Parathyroid adenoma (tissue), 2 donors: ENCODE measurements around the gene CAMKK2.

Experiments used
- H2AFZ ChIP-seq: fragments of 300-600 bp; sonication (generic); one replicate; pipeline ENCODE4 v1.7.0; 2017; ENCODE audit warnings: antibody characterized with exemption, mild to moderate bottlenecking
- H3K27ac ChIP-seq: fragments of 300-600 bp; sonication (generic); one replicate; pipeline ENCODE4 v1.7.0; 2017
- H3K27me3 ChIP-seq: fragments of 300-600 bp; sonication (generic); one replicate; pipeline ENCODE4 v1.7.0; 2017; ENCODE audit warnings: low read length; ENCODE audit not compliant: control insufficient read depth, insufficient read depth
- H3K36me3 ChIP-seq: fragments of 300-600 bp; sonication (generic); one replicate; pipeline ENCODE4 v1.7.0; 2017; ENCODE audit warnings: low read length; ENCODE audit not compliant: control insufficient read depth, insufficient read depth
- H3K4me1 ChIP-seq: fragments of 300-600 bp; sonication (generic); one replicate; pipeline ENCODE4 v1.7.0; 2017; ENCODE audit warnings: control low read depth
- H3K4me2 ChIP-seq: fragments of 300-600 bp; sonication (generic); one replicate; pipeline ENCODE4 v1.7.0; 2017; ENCODE audit warnings: low read length
- H3K4me3 ChIP-seq: fragments of 300-600 bp; sonication (generic); one replicate; pipeline ENCODE4 v1.7.0; 2017; ENCODE audit warnings: low read depth, low read length
- H3K79me2 ChIP-seq: fragments of 300-600 bp; sonication (generic); one replicate; pipeline ENCODE4 v1.7.0; 2017; ENCODE audit warnings: control low read depth
- H3K9ac ChIP-seq: fragments of 300-600 bp; sonication (generic); one replicate; pipeline ENCODE4 v1.7.0; 2017; ENCODE audit warnings: mild to moderate bottlenecking
- H3K9me3 ChIP-seq: fragments of 300-600 bp; sonication (generic); one replicate; pipeline ENCODE4 v1.7.0; 2017; ENCODE audit warnings: low read length; ENCODE audit not compliant: control insufficient read depth
- CTCF ChIP-seq: fragments of 300-600 bp; sonication (generic); IDR thresholded peaks from one replicate; pipeline ENCODE4 v1.7.0; 2017; ENCODE audit warnings: antibody characterized with exemption, mild to moderate bottlenecking
- donor health status: primary hyperparathyroidism.

CAMKK2 gene

GRCh38 chr12:121274036-121274763, 22.3 kb downstream of the CAMKK2 start:
- Histone ChIP-seq H3K4me3 (no peak overlapping the region), H3K4me2 (no peak overlapping the region), H3K4me1 (no peaks in the 10 kb centered on the region), H2AFZ (no peak overlapping the region), H3K79me2 (no peaks in the 10 kb centered on the region), H3K9ac (no peak overlapping the region), H3K27me3 (no peaks in the 10 kb centered on the region), H3K27ac (no peak overlapping the region), H3K36me3 (no peaks in the 10 kb centered on the region), H3K9me3 (no peaks in the 10 kb centered on the region)
- TF ChIP-seq CTCF: no peak

- no peaks in the 10 kb centered on the region for H3K36me3 ChIP-seq
- no peak overlapping the region for H3K4me2 ChIP-seq
- no peak overlapping the region for H3K4me3 ChIP-seq
- H3K27ac ChIP-seq: no peak overlapping the region
- no peaks in the 10 kb centered on the region for H3K27me3 ChIP-seq
- H3K9ac ChIP-seq: no peak overlapping the region
- H2AFZ ChIP-seq: no peak overlapping the region
- no peaks in the 10 kb centered on the region for H3K9me3 ChIP-seq
- no peaks in the 10 kb centered on the region for H3K79me2 ChIP-seq
- no peaks in the 10 kb centered on the region for H3K4me1 ChIP-seq
- TF ChIP-seq CTCF: no peak
Measured at GRCh38 chr12:121273364-121273896, 23.1 kb downstream of the CAMKK2 start.

GRCh38 chr12:121267822-121268221, 28.7 kb downstream of the CAMKK2 start:
- Histone ChIP-seq H3K4me3 (no peak overlapping the region), H3K27me3 (no peaks in the 10 kb centered on the region), H3K9me3 (no peaks in the 10 kb centered on the region), H3K4me2 (no peak overlapping the region), H3K36me3 (no peaks in the 10 kb centered on the region), H3K27ac (no peak overlapping the region), H3K4me1 (no peaks in the 10 kb centered on the region), H2AFZ (no peak overlapping the region), H3K9ac (no peak overlapping the region), H3K79me2 (no peaks in the 10 kb centered on the region)
- TF ChIP-seq CTCF: no peak

- Histone ChIP-seq H3K27ac (no peak overlapping the region), H2AFZ (no peak overlapping the region), H3K36me3 (no peaks in the 10 kb centered on the region), H3K4me1 (no peaks in the 10 kb centered on the region), H3K9me3 (no peaks in the 10 kb centered on the region), H3K79me2 (no peaks in the 10 kb centered on the region), H3K4me2 (no peak overlapping the region), H3K27me3 (no peaks in the 10 kb centered on the region), H3K9ac (no peak overlapping the region), H3K4me3 (no peak overlapping the region)
- no peak for TF ChIP-seq CTCF
Measured at GRCh38 chr12:121264951-121265515, 31.5 kb downstream of the CAMKK2 start.

- Histone ChIP-seq H2AFZ (no peak overlapping the region), H3K27ac (no peak overlapping the region), H3K9me3 (no peaks in the 10 kb centered on the region), H3K4me3 (no peak overlapping the region), H3K4me2 (no peak overlapping the region), H3K36me3 (no peaks in the 10 kb centered on the region), H3K27me3 (no peaks in the 10 kb centered on the region), H3K4me1 (no peaks in the 10 kb centered on the region), H3K79me2 (no peaks in the 10 kb centered on the region), H3K9ac (no peak overlapping the region)
- no peak for TF ChIP-seq CTCF
Measured at GRCh38 chr12:121264135-121264534, 32.4 kb downstream of the CAMKK2 start.
